H4 (cell line): ENCODE data around the gene SLC49A4. TPM values are rescaled to one million over a fixed set of nuclear protein-coding genes. Genes with fewer than 3 reads are reported as not detected.

ENCODE experiments used
- DNase-seq: peaks from one replicate; pipeline ENCODE4 v3.0.0-alpha.2; 2015; ENCODE audit warnings: low spot score
- total RNA-seq: library from RNA; depleted of rRNA; stranded (reverse); fragments of >200 nt; shearing (Covaris generic); gene quantifications from 2 replicates; pipeline ENCODE4 v1.2.3, GENCODE V29; 2014; rRNA removed

SLC49A4 gene
- total RNA-seq, 1 experiment from 2014 or later: 30.6 TPM

DNA sequence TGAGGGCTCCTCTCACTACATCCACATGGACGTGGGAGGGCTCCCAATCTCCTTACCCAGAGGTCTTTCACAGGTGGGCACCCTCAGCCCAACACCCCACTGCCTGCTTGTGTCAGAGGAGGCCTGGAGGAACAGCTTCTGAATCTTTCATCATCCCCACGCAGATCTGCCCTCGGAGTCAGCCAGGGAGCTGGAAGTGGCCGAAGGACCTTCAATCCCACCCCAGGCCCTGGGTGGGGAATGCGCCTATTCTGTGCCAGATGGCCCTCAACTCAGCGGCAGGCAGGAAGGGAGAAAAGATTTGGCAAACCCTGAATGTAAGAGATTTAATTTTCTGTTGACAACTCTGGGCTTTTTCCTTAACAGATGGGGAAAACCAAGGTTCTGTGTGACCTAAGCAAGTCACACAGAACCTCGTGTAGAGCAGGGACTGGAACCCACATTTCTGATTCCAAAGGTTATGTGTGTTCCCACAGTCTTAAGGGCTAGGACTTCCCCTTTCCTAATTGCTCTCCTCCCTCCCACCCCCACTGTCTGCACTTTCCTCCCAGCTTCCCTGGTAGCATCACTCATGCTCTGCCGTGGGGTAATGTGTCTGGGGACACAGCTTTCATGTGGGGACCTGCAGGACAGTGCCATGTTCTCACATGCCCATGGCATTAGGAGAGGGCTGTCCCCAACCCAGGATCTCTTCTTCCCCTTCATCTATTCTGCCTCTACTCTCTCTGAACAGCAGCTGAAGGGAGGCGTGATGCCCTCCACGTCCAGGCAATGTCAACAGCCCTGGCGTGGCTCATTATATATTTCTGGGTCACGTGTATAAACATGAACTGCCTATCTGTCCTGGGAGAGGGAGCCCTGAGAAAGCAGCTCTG is 134.6 kb downstream of the SLC49A4 start:
- DNase-seq: no peak

DNA sequence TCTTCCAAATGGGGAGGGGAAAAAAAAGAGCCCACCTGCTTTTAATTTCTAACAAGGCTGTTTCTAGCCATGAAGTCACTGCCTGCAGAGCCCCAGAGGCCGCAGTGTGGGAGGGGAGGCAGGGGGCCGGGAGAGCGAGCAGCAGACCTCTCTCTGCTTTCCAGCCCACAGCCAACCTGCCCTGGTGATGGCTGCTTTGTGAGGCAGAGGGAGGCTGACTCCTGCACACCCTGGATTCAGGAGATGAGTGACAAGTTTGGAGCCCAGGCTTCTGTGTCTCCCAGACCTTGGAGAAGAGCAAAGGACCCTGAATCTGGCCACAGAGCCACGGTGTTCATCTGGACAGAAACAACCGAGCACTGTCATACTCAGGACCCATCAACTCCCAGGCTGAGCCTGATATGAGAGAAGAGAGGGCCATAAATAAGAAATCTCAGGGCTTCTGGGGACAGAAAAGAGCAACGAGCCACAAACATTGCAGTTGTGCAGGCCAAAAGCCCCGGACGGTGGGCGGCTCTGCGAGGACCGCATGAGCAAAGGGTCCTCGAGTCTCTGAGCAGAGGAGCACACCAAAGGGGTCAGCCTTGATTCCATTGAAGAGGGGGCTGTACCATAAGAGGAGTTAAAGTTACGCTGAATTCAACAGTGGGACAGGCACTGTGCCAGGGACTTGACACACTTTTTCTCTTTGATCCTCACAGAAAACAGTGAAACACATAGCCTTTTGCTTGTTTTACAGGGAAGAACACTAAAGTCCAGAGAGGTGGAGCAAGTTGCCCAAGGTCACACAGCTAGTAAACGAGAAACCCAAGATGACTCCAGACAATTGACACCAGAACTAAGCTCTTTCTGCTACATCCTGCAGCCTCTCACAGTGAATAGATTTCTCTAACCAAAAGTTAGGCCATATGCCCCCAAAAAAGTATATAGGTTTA is 135.5 kb downstream of the SLC49A4 start:
- DNase-seq: no peak

Other genes starting within 250 kb of the SLC49A4 start
- gene PARP9, start 230.8 kb upstream of the SLC49A4 start, total RNA-seq: 57.9 and 67.5 TPM in 2 replicates
- 45.9 and 53.2 TPM in 2 replicates for gene DTX3L, start 230.7 kb upstream of the SLC49A4 start, total RNA-seq
- gene PARP15, start 217.4 kb upstream of the SLC49A4 start, total RNA-seq: not detected in 2 replicates
- gene PARP14, start 114.2 kb upstream of the SLC49A4 start, total RNA-seq: 42.7 and 60.5 TPM in 2 replicates
- 7.0 and 8.6 TPM in 2 replicates for gene HSPBAP1, start 1.2 kb upstream of the SLC49A4 start, total RNA-seq
- not detected in 2 replicates for gene SEMA5B, start 232.7 kb downstream of the SLC49A4 start, total RNA-seq